Activated T-cell treated with anti-CD3 and anti-CD28 coated beads, Interleukin-2, amount 50 U/mL, for 48 hours (primary cell): ENCODE results near the gene DPYD.

ENCODE experiments used
- DNase-seq, 2 experiments: peaks; one replicate each; pipeline ENCODE4 v3.0.0-alpha.2; 2020

The DPYD gene

DNA sequence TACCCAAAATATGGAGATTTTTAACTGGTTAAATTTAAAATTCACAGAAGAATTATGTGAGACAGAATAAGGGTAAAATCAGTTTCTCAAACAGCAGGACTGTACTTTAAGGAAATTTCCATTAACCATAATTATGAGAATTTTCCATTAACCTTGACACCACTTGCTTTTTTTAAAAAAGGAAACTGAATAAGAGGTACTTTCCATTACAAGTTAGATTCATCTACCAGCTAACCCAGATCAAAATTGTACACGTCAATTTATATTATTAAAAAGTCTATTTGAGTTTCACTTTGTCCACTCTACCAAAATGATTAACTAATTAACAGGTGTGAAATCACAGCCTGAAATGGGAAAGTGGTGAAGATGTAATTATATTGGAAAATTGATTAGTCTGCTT lies 414.5 kb downstream of the DPYD start:
- no peak for DNase-seq

GRCh38 chr1:97505816-97506215 lies 415.0 kb downstream of the DPYD start:
- DNase-seq: no peak

GRCh38 chr1:97505289-97505688 lies 415.5 kb downstream of the DPYD start:
- DNase-seq: no peak

GRCh38 chr1:97502360-97502759 lies 418.5 kb downstream of the DPYD start:
- DNase-seq: no peak

DNA sequence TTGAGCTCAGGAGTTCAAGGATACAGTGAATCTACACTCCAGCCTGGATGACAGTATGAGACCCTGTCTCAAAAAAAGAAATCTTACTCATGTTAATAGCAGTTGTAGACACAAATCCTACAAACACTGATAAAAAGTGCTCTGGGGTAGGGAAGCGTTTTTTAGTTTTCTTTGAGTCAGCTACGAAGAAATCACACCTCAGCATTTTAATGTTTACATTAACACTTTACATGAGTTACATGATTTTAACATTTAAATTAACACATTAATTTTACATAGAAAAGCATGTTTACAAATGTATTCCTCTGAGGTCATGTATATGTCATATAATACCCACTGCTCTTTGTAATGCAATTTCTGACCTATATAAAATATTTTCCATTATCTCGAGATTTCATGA lies 419.2 kb downstream of the DPYD start:
- DNase-seq: no peak

- no peak for DNase-seq
Measured at GRCh38 chr1:97500760-97501159, 420.1 kb downstream of the DPYD start.

GRCh38 chr1:97499667-97500066 lies 421.2 kb downstream of the DPYD start:
- DNase-seq: no peak

- no peak for DNase-seq
Measured at GRCh38 chr1:97489834-97490233, 431.0 kb downstream of the DPYD start.

- DNase-seq: no peak
Measured at GRCh38 chr1:97488530-97488929, 432.3 kb downstream of the DPYD start.

GRCh38 chr1:97482022-97482421 lies 438.8 kb downstream of the DPYD start:
- DNase-seq: no peak

DNA sequence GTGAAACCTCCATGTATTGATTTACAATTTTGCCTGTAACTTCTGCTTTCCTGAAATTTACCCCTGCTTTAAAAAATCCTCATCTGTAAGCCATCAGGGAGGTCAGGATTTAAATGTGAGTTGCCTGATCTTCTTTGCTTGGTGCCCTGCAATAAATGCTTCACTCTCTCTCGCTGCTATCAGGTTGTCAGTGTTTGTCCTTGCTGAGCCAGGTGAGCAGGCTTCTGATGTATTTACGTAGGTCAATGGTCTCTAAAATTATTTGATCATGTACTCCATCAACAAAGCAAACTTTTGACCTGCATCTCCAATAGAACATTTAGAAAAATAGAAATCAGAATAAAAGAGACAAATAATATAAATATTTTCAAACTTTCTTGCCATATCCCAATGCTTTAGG lies 453.4 kb downstream of the DPYD start:
- no peak for DNase-seq

GRCh38 chr1:97464305-97464704 lies 456.5 kb downstream of the DPYD start:
- no peak for DNase-seq

- DNase-seq: no peak
Measured at GRCh38 chr1:97461782-97462181, 459.1 kb downstream of the DPYD start.

- DNase-seq: no peak
Measured at GRCh38 chr1:97457446-97458089, 463.3 kb downstream of the DPYD start.

- no peak for DNase-seq
Measured at GRCh38 chr1:97451944-97452343, 468.9 kb downstream of the DPYD start.

- DNase-seq: no peak
Measured at GRCh38 chr1:97451046-97451826, 469.6 kb downstream of the DPYD start.

GRCh38 chr1:97441966-97442365 lies 478.9 kb downstream of the DPYD start:
- DNase-seq: no peak

DNA sequence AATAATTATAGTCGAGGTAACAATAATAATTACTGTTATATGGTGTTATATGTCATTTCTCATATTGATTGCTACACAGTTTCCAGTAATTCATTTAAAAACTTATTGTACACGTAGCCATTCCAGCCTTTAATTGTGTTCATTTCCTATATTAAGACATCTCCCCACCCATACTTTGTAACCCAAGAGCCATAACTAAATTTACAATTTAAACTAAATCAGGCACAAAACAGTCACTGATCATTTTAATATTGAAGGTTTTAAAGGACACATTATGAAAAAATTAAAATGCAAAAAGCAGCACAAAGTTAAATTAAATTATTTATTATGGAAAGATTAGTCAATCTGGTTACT lies 487.0 kb downstream of the DPYD start:
- no peak for DNase-seq

- DNase-seq: no peak
Measured at GRCh38 chr1:97433094-97433823, 487.6 kb downstream of the DPYD start.

- DNase-seq: no peak
Measured at GRCh38 chr1:97427371-97427770, 493.5 kb downstream of the DPYD start.

GRCh38 chr1:97424209-97424608 lies 496.6 kb downstream of the DPYD start:
- no peak for DNase-seq

DNA sequence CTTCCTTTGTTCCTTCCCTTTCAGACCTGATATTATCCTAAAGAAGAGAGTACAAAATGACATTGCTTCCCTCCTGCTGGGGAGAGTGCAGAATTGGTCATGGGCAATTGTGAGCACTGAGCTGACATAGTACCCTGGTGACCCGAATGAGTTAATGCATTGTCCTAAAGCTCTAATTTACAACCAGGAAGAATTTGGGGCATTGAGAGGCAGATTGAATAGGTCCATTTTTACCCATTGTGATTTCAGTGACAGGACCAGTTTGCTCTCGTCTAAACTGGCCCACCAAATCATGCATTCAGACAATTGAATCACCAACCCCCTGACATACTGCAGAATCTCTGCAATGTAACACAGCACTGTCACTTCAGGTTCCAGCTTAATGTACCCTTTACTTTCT lies 497.4 kb downstream of the DPYD start:
- no peak for DNase-seq

- no peak for DNase-seq
Measured at GRCh38 chr1:97417661-97418060, 503.2 kb downstream of the DPYD start.

DNA sequence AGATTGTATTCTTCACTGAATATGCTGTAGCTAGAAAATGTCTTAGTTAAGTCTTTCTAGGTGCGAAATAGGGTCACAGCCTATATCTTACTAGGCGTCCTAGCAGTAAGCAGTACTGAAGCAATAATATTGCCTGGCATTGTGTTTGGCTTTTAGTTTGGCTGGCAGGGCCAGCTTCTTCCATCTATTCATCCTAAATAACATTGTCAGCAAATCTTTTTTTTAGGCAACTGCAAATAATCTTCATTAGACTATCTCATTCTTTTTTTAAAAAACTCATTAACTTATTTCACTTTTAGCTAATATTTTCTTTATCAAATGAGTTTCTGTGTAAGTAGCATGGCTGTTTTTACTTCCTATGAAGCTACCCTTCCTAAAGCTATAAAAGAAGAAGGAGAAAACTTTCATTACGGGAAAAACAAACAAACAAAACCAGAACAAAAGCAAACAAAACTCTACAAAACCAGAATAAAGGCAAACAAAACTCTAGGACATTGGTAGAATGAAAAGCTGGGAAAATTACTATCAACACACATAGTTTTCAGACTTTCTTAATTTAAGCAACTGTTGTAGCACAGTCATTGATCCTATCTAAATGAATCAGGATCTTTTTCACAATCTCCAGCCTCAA lies 506.0 kb downstream of the DPYD start:
- no peak for DNase-seq
